Occipital lobe (tissue), 2 donors: ENCODE data around the gene MEGF11. TPM values are rescaled to one million over a fixed set of nuclear protein-coding genes. Genes with fewer than 3 reads are reported as not detected.

Source experiments
- DNase-seq: peaks from one replicate; lab custom pipeline; 2025; lab: John Stamatoyannopoulos, UW
- total RNA-seq: library from RNA; depleted of rRNA; stranded (reverse); fragments of >200 nt; gene quantifications from one replicate; pipeline ENCODE4 v1.2.3, GENCODE V29; 2014

MEGF11 gene
- total RNA-seq, 1 donor from 2014 or later: 0.78 TPM

DNA sequence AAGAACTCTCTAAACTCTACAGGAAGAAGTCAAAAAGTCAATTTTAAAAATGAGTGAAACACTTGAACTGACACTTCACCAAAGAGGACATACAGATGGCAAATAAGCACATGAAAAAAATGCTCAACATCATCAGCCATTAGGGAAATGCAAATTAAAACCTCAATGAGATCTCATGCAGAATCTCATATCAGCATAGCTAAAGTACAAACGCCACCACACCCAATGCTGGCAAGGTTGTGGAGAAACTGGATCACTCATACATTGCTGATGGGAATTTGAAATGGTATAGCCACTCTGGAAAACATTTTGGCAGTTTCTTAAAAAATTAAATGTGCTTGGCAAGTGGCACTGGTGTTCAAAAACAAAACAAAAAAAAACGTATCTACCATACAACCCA is 34.2 kb downstream of the MEGF11 start:
- DNase-seq: no peak

DNA sequence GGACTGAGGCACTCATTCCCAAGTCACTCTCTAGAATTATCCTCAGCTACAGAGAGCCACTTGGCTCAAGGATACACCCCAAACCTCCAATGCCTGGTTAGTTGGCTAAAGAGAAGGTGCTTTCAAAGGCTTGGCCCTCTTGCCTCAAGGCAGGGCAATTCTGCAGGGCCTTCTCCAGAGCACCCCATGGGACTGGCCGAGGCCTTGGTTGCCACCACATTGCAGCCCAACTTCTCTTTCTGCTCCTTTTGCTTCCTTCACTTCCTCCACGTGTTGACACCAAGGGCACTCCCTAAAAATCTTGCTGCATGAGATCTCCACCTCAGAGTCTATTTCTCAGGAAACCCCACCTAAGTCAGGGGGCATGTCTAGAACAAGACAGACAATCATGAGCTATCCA is 36.7 kb downstream of the MEGF11 start:
- DNase-seq: no peak

DNA sequence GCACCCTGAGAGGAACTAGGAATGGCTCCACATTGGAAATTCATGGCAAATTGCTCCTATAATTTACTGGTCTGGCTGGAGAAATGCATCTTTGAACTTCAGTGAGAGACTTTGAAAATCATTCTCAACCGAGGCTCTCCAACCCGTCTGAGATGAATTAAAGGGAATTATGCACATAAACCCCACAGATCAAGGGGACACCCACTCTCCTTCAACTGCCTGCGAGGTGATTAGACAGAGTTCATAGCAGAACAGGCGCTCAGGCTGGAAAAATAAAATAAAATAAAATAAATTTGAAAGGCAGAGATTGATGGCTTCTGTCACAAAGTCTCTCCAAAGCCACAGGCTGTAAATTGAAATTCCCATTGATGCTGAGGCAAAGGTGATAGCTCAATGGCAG is 37.7 kb downstream of the MEGF11 start:
- DNase-seq: no peak

DNA sequence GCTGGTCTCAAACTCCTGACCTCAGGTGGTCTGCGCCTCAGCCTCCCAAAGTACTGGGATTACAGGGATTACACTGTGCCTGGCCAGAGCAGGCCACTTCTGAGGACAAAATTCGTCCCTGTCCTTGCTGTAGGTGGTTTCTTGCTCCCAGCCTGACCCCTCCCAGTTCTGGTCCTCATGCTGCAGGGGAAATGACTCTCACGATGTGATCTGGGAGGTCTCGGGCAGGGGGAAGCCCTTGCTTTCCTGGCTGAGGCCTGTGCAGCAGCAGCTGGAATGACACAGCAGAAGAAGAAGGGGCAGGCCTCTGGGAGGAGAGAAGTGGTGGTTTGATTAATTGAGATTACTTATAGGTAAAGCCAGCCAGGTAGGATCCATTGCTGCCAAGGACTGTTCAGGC is 39.3 kb downstream of the MEGF11 start:
- no peak for DNase-seq

DNA sequence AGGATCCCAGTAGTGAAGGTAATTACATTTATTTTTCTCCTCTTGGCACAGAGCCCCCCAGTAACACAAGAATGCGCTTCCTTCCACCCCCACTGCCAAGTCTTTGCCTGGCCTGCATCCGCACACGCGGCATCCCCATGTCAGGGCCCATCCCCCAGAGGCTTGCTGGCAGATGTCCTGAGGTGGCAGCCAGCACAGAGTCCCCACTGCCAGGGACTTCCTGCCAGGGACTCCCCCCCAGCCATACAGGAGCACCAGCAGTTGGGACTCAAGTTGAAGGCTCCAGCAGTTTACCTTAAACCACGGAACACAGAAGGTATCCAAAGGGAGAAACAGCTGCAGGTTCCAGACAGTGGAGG is 41.0 kb downstream of the MEGF11 start:
- DNase-seq: no peak

DNA sequence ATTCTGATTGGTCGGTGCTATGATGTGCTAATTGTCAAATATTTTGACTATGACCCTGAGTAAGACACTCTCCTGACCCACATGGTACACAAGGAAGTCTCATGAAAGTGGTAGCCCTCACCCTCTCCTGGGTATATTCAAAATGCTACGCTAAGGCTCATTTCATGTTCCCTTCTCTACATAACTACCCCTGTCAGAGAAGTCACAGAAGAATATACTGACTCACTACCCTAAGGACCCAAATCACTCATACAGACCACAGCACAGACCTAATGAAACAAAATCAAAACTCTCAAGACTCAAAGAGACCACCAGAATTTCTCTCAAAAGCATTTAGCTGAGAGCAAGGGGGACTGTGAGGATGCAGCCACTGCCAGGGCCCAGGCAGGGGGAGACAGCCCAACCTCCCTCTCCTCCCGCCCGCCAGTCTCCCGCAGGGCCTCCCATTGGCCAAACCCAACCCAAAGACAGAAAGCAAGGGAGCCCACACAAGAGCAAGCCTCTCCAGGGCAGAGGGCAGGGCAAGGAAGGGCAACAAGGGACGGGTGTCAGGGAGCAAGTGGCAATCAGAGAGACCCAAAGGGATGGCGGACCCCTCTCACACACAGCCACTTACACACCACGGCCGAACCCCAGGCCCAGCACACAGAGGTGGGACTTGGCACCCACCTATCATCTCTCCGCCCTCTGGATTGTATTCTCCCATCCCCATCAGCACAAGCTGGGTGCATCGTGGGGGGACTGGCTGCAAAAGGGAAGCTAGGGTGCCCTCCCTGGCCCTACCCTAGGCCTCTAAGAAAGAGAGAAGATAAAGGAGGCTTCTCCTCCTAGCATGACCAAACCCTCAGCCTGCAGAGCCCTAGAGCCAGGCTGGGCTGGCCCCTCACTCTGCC is 41.6 kb downstream of the MEGF11 start:
- DNase-seq: no peak

DNA sequence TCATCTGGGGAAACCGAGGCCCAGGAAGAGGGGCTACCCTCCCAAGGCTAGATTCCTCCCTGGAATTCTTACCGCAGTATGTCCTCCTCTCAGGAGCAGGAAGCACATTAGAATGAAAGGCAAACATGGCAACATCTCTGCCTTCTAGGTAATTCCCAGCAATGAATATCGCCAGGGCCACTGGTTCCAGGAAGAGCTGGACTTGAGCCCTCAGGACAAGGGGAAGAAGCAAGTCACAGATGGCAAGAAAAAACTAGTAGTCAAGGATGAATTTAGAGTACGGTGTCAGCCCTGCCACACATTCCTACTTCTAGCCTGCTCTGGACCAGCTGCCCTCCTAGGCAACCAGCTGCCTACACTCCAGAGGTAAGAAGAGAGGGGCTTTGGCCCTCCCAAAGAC is 42.9 kb downstream of the MEGF11 start:
- no peak for DNase-seq

DNA sequence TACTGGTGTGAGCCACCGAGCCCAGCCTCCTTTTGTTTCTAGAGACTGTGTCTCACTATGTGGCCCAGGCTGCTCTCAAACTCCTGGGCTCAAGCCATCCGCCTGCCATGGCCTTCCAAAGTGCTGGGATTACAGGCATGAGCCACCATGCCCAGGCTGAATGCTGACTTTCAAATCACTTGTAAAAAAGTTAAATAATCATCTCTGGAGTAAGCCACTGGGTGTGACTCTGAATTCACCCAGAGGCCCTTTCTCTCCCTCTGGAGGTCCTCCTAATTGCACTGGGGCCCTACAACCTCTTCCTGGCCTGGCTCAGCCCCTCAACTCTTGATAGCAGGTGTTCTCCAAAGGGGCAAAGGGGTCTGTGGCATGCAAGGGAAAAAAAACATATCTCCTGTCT is 54.8 kb downstream of the MEGF11 start:
- no peak for DNase-seq

DNA sequence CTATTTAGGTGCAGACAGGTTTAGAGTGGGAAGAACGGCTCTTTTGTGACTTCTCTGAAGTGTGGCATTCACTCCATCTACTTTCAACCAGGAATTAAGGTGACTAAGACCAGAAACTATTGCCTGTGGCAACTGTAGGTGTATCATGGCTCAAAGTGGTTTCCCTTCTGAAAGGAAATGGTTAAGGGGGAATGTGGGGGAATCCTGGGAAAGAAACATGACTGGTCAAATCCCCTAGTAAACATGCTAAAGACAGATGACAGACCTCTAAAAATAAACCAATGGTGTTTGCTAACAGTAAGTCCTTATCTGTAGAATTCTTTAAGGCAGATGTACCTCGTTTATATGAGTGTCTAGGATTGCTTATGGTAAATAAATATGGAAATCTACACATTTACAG is 56.9 kb downstream of the MEGF11 start:
- DNase-seq: no peak

DNA sequence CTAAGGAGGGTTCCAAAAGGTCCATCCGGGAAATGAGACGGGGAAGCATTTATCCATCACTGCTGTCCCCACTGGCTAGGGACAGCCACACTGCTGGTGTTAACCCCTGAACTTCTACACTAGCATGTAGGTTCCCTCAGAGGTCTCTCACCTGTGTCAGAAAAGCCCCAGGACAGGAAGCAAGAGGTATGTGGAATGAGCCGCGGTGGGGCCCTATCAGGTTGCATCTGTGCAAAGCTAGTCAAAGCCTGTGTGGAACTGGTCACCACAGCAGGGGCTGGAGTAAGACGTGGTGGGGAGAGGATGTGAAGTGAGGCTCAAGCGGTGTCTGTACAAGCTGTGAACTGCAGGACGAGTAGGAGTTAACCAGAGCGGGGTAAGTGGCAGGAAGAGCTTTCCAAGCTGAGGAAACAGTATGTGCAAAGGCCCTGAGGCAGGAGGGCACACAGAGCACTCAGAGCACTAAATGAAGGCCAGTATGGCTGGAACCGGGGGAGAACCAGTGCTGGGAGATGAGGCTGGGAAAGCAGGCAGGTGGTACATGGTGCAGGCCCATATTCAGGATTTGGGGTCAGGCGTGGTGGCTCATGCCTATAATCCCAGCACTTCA is 57.8 kb downstream of the MEGF11 start:
- DNase-seq: no peak

DNA sequence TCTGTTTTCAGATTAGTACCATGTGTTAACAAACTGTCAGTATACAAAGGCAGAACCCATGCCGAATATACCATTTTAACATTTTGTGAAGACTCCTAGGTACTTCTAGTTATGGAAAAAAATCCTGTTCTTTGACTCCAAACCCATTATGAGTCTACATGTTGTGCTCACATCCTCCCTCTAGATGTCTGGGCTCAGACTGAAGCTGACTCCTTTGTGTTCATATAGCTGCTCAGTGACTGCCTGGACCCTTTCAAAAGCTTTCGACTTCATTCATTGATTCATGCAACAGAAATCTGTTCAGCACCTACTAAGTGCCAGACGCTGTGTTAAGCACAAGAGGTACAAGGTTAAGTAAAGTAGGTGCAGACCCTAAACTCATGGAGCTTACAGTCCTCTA is 60.5 kb downstream of the MEGF11 start:
- DNase-seq: no peak

DNA sequence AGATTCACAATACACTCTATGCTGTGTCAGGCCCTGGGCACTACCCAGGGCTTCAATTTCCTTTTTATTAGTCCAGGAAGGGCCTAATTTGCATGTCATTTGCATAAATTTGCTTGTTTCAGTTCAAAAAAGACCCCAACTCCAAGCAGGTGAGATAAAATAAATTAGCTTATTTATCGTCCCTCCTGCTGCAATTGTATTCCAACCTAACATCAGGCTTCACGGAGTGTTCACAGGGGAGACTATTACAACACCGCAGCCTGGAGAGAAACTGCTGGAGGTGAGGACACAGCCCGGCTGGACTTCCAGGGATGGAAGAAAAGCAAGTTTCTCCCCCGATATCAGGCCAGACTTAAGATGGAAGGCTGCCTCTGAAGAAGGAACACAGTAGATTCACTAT is 62.8 kb downstream of the MEGF11 start:
- no peak for DNase-seq

DNA sequence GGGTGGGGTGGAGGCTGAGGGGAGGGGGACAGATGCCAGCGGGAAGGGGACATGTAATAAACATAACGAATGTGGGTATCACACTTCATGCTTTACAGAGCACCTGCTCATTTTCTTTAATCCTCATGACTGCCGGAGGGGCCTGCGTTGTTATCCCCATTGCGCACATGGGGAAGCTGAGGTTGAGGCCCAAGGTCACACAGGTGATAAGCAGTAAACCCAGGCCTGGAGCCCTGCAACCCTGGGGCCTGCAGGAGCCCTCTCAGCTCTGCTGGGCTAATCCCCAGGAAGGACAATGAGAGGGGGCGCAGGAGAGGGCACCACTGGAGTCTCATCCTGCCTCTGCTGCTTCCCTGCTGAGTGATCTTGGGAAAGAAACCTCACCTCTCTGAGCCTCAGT is 64.3 kb downstream of the MEGF11 start:
- DNase-seq: no peak

DNA sequence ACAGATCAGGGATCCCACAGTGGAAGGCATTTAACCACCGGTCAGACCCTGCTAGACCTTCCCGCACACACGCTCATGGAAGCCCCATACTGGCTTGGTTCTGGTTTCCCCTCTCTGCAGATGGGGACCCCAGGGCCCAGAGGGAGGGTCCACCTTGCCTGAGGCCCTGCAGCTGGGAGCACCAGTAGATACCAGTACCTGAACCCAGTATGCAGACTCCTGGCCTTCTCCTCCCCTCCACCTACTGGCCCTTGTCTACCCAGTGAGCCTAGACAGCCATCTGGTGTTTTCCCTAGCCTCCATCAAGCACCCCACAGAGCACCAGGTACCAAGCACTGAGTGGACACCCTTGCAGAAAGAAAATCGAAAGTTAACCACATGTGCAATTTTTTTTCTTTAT is 65.1 kb downstream of the MEGF11 start:
- DNase-seq: no peak

DNA sequence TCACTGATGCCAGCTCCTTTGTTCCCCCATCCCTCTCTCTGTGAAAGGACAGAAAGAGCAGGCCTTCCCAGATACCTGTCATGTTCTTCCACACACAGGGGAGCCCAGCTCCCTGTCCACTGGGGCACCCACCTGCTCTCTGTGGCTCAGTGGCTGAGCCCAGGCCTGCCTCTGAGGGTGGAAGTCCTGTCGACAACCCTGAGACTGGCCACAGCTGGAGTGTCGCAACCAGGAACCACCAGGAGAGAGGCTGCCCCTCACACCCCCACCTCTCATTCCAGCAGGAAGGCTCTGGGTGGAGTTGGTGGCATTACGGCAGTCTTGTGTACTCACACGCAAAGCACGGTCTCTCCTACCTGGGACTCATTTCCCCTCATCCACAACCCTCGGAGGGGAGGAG is 66.3 kb downstream of the MEGF11 start:
- no peak for DNase-seq

DNA sequence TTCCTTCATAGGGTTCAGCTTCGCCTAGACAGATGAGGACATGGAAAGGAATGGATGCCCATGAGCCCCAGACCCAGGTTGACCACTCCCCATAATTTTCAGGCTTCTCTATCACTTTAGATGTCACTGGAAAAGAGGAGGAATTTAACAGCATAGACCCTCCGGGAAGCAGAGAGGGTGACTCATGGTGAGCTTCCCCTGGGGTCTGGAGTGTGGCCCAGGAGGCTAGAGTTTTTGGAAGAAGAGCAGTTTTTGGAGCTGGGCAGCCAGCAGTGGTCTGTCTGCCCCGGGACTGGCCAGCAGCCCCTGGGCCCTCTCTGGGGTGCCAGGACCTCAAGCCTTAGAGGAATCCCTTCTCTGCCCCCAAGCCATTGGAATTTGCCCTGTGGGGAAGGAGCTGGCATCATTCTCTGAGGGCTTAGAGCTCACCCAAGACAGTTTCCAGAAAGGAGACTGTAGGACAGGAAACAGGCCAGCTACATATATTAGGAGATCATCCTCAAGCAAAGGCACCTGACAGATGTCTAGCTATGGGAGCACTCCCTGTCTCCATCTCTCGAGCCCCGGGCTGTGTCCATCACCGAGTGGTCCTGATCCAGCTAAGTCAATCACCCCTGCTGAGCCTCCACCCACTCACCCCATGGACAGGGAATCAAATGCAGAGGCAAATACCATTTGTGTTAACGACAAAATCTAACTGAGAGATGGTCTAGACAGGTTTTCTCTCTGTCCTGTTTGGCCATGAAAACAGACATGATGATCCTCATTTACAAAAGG is 67.3 kb downstream of the MEGF11 start:
- no peak for DNase-seq

DNA sequence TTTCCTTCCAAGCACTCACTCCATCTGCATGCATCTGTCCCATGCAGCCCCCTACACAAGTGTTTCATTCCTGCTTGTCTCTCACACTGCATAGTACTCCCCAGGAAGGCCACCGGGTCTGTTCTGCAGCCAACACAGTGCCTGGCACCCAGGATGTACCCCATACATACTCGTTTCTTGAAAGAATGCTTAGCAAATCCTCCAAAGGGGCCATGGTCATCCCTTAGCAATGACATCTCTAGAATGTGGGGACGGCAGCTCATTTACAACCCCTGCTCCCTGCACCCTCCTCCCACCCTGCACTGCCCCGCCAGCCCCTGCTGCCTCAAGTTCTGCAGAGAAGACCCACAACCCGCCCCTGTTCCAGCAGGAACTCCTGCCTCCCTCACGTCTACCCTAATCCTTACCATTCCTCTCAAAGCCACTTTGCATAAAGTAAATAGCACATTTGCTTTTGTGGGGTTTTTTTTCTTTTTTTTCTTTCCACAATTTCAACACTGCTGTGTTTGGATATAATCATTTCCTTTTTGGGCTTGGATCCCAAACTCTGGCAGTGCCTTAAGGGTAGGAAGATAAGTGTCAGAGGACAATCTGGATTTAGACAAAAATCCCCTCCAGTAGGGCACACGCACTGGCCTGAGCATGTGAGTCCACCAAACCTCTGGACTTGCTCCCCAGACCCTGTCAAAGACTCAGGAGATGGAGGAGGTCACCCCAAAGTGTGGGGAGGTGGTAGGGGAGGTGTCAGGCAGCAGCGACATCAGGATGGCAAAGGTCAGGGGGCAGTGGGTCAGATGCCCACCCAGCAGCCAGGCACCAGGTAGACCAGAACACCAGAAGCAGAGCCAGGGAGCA is 68.4 kb downstream of the MEGF11 start:
- no peak for DNase-seq

DNA sequence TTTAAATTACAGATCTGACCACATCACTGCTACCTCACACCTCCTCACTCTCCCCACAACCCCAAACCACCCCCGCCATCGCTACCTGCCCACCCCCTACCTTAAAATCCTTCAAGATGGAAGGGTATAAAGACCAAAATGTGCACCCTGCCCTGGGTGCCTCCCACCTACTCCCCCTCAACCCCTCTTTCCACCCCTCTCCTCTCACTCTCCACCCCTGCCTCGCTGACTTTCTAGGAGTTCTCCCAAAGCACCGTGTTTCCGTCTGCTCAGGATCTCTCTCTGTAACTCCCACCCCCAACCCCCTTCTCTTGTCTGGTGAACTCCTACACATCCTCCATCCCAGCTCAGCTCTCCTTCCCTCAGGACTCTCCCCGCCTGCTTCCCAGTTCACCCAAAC is 69.1 kb downstream of the MEGF11 start:
- DNase-seq: no peak

DNA sequence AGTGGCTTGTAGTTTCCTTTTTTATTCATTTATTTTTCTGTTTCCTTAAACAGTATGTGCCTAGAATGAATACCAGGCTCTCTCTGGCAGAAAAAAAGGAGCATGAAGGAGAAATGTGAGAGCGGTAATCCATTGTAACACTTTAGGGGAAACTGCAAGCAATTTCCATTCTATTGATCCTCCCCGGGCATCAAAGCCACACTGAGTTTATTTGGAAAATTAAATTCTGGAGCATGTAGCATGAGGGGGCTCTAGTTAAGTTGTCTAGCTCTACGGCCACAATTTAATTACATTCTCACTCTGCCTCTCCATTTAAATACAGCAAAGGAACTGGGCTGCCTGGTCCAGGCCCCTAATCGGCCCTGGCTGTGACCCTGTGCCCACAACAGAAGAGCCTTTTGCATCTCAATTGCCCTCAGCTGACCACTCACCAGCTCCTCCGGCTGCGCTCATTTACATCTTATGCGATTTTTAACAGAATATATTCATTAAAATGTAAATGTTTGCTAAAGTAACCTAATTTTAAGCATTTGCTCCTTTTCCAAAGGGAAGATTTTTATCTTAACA is 72.9 kb downstream of the MEGF11 start:
- DNase-seq: no peak

DNA sequence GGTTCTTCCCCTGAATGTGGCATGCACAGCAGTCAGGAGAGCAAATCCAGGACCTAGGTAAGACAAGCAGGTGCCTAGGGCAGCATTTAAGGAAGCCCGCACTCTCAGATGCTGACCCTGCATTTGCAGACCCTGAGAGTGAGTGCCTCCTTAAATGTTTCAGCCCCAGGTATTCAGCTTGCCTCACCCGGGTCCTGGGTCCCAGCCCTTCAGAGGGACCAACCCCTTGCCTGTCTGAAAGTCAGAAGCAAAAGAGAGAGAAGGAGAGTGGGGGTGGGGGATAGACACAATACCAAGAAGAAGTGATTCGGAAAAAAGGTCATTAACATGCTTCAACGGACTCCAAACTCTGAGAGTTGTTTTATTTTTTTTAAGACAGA is 75.0 kb downstream of the MEGF11 start:
- DNase-seq: no peak

DNA sequence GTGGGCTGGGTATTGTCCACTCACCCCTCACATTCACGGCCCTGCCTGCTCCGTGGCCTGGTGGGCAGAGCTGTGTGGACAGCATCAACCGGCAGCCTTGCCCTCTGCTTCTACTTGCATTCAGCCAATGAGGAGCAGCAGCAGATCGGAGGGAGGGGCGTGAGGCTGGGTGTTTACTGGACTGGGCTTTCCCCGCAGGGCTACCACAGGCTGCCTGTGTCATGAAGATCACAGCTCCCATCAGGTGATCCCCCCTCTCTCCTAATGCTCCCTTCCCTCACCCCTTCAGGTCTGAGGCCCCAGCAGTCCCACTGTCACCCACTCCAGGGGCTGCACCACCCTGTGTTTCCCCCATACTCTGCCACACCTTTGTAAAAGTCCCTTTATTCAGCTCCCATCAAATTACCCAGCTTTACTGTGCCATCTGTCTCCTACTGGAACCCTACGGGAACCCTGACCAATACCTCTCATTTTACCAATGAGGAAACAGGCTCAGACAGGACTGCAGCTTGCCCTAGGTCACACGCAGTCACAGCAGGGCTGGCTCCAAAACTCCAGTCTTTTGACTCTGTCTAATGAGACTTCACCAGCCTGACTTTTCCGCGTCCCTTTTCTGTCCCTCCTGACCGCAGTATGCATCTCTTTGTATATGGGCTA is 81.1 kb downstream of the MEGF11 start:
- no peak for DNase-seq
